Parathyroid adenoma (tissue), 2 donors: Measurements from ENCODE around the gene SPATA32.

ENCODE experiments used
- H2AFZ ChIP-seq: fragments of 300-600 bp; sonication (generic); one replicate; pipeline ENCODE4 v1.7.0; 2017; ENCODE audit warnings: antibody characterized with exemption, mild to moderate bottlenecking
- H3K27ac ChIP-seq: fragments of 300-600 bp; sonication (generic); one replicate; pipeline ENCODE4 v1.7.0; 2017
- H3K27me3 ChIP-seq: fragments of 300-600 bp; sonication (generic); one replicate; pipeline ENCODE4 v1.7.0; 2017; ENCODE audit warnings: low read length; ENCODE audit not compliant: control insufficient read depth, insufficient read depth
- H3K36me3 ChIP-seq: fragments of 300-600 bp; sonication (generic); one replicate; pipeline ENCODE4 v1.7.0; 2017; ENCODE audit warnings: low read length; ENCODE audit not compliant: control insufficient read depth, insufficient read depth
- H3K4me1 ChIP-seq: fragments of 300-600 bp; sonication (generic); one replicate; pipeline ENCODE4 v1.7.0; 2017; ENCODE audit warnings: control low read depth
- H3K4me2 ChIP-seq: fragments of 300-600 bp; sonication (generic); one replicate; pipeline ENCODE4 v1.7.0; 2017; ENCODE audit warnings: low read length
- H3K4me3 ChIP-seq: fragments of 300-600 bp; sonication (generic); one replicate; pipeline ENCODE4 v1.7.0; 2017; ENCODE audit warnings: low read depth, low read length
- H3K79me2 ChIP-seq: fragments of 300-600 bp; sonication (generic); one replicate; pipeline ENCODE4 v1.7.0; 2017; ENCODE audit warnings: control low read depth
- H3K9ac ChIP-seq: fragments of 300-600 bp; sonication (generic); one replicate; pipeline ENCODE4 v1.7.0; 2017; ENCODE audit warnings: mild to moderate bottlenecking
- H3K9me3 ChIP-seq: fragments of 300-600 bp; sonication (generic); one replicate; pipeline ENCODE4 v1.7.0; 2017; ENCODE audit warnings: low read length; ENCODE audit not compliant: control insufficient read depth
- CTCF ChIP-seq: fragments of 300-600 bp; sonication (generic); IDR thresholded peaks from one replicate; pipeline ENCODE4 v1.7.0; 2017; ENCODE audit warnings: antibody characterized with exemption, mild to moderate bottlenecking
- donor health status: primary hyperparathyroidism.

SPATA32 gene

GRCh38 chr17:45220079-45220478, 41.8 kb downstream of the SPATA32 start:
- no peaks in the 10 kb centered on the region for H3K36me3 ChIP-seq
- peaks cover 3% of the 10 kb centered on the region for H3K4me1 ChIP-seq
- no peaks in the 10 kb centered on the region for H3K9me3 ChIP-seq
- no peak overlapping the region for H3K9ac ChIP-seq
- H3K27ac ChIP-seq = no peak overlapping the region
- no peaks in the 10 kb centered on the region for H3K27me3 ChIP-seq
- TF ChIP-seq CTCF = no peak
- no peak overlapping the region for H3K4me3 ChIP-seq
- H2AFZ ChIP-seq = no peak overlapping the region
- no peaks in the 10 kb centered on the region for H3K79me2 ChIP-seq
- H3K4me2 ChIP-seq = no peak overlapping the region

GRCh38 chr17:45218895-45219661, 42.8 kb downstream of the SPATA32 start:
- Histone ChIP-seq H3K9me3 (no peaks in the 10 kb centered on the region), H3K4me3 (no peak overlapping the region), H3K36me3 (no peaks in the 10 kb centered on the region), H3K9ac (no peak overlapping the region), H3K79me2 (no peaks in the 10 kb centered on the region), H3K4me2 (no peak overlapping the region), H3K27ac (no peak overlapping the region), H3K4me1 (peaks cover 3% of the 10 kb centered on the region), H2AFZ (peak overlapping the region; percentile 63), H3K27me3 (no peaks in the 10 kb centered on the region)
- TF ChIP-seq CTCF = peak; percentile 97
